ENCODE measurements around the gene GGCX.

Gene GGCX

DNA sequence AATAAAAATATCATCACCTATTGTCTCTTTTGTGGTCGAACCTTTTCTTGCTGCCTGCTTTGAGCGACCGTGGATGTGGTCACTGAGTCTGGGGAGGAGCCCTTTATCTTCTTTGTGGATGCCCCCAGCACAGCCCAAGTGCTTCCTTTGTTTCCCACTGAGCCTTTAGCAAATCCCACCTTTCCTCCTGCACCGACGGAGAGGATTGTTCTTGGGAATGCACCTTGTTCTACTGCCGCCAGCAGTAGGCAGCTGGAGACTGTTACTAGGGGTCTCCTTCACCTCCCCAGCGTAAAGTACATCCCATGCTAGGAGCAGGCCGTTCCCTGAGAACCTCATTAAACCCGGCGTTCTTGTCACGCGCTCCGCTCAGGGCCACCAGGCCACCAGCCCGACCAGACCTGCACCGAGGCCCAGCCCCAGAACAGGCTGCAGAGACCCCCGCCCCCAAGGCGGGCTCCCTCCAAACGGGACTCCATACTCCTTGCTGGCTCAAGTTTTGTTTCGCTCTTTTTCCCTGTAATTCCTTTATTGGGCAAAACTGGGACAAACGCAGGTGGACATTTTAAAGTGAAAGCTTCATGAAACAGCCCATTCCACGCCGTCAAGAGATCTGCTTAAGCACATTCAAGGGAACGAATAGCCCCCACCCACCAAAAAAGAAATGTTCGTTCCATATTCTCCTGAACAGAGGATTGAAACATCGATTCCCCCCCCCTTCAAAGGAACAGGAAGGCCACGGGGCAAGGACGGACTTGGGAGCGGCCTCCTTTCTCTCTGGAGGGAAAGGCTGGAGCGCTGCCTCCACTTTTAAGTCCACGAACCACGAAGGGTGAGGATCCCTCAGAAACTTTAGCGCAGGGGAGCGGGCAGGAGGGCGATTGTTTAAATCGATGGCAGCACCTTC is 23.4 kb downstream of the GGCX start (continued):
- TF ChIP-seq SP2 (tag by site-specific recombination; IDR thresholded peaks at IDR 0.05) (peak; percentile 41), ZXDB (tag by site-specific recombination; IDR thresholded peaks at IDR 0.05) (peak; percentile 26; the same call in 1 of the 2 replicates), ZNF335 (tag by site-specific recombination; conservative IDR thresholded peaks at IDR 0.05) (peak; percentile 65), ZFHX2 (tag by site-specific recombination; conservative IDR thresholded peaks at IDR 0.05) (no peak), ZNF184 (tag by site-specific recombination; IDR thresholded peaks at IDR 0.05) (no peak), ZNF311 (tag by site-specific recombination; IDR thresholded peaks at IDR 0.05; ENCODE audit: borderline replicate concordance) (no peak), ZBTB8A (tag by site-specific recombination; IDR thresholded peaks at IDR 0.05) (peak; percentile 55), ZNF10 (tag by site-specific recombination; IDR thresholded peaks at IDR 0.05) (peak; percentile 67; the same call in 1 of the 2 replicates)
- TF ChIP-seq, protein P1, sequence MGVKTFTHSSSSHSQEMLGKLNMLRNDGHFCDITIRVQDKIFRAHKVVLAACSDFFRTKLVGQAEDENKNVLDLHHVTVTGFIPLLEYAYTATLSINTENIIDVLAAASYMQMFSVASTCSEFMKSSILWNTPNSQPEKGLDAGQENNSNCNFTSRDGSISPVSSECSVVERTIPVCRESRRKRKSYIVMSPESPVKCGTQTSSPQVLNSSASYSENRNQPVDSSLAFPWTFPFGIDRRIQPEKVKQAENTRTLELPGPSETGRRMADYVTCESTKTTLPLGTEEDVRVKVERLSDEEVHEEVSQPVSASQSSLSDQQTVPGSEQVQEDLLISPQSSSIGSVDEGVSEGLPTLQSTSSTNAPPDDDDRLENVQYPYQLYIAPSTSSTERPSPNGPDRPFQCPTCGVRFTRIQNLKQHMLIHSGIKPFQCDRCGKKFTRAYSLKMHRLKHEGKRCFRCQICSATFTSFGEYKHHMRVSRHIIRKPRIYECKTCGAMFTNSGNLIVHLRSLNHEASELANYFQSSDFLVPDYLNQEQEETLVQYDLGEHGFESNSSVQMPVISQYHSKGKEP (tag by site-specific recombination; IDR thresholded peaks at IDR 0.05) = 0 out of 2 replicates have a peak, but pooled peaks have one; percentile 9
- TF ChIP-seq, protein P2, sequence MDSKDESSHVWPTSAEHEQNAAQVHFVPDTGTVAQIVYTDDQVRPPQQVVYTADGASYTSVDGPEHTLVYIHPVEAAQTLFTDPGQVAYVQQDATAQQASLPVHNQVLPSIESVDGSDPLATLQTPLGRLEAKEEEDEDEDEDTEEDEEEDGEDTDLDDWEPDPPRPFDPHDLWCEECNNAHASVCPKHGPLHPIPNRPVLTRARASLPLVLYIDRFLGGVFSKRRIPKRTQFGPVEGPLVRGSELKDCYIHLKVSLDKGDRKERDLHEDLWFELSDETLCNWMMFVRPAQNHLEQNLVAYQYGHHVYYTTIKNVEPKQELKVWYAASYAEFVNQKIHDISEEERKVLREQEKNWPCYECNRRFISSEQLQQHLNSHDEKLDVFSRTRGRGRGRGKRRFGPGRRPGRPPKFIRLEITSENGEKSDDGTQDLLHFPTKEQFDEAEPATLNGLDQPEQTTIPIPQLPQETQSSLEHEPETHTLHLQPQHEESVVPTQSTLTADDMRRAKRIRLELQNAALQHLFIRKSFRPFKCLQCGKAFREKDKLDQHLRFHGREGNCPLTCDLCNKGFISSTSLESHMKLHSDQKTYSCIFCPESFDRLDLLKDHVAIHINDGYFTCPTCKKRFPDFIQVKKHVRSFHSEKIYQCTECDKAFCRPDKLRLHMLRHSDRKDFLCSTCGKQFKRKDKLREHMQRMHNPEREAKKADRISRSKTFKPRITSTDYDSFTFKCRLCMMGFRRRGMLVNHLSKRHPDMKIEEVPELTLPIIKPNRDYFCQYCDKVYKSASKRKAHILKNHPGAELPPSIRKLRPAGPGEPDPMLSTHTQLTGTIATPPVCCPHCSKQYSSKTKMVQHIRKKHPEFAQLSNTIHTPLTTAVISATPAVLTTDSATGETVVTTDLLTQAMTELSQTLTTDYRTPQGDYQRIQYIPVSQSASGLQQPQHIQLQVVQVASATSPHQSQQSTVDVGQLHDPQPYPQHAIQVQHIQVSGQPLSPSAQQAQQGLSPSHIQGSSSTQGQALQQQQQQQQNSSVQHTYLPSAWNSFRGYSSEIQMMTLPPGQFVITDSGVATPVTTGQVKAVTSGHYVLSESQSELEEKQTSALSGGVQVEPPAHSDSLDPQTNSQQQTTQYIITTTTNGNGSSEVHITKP (tag by site-specific recombination; IDR thresholded peaks at IDR 0.05) = peak; percentile 70

- Histone ChIP-seq H3K9me3 (ENCODE audit: control insufficient read depth, insufficient read depth, low read depth, low read length) (no peaks in the 10 kb centered on the region), H3K27ac (ENCODE audit: extremely low read depth, low read depth, low read length) (no peak overlapping the region), H3K4me1 (ENCODE audit: control insufficient read depth, insufficient read depth, low read length) (0 out of 2 replicates have a peak, but pooled peaks cover 2% of the 10 kb centered on the region), H3K36me3 (ENCODE audit: control insufficient read depth in 2 of 2, insufficient read depth in 1 of 2, low read length in 2 of 2) (peaks cover 4 to 20% of the 10 kb centered on the region in 2 experiments; a peak in 2 of 3 replicates), H3K4me3 (ENCODE audit: low read depth, low read length) (no peak overlapping the region)
- TF ChIP-seq SCRT1 (tag by site-specific recombination; IDR thresholded peaks at IDR 0.05; ENCODE audit: borderline replicate concordance) (no peak), ZBTB17 (tag by site-specific recombination; IDR thresholded peaks at IDR 0.05) (peak; percentile 94), PRDM2 (tag by site-specific recombination; IDR thresholded peaks at IDR 0.05; ENCODE audit: borderline replicate concordance) (no peak), ZFHX2 (tag by site-specific recombination; conservative IDR thresholded peaks at IDR 0.05) (no peak)
- TF ChIP-seq, protein P3, sequence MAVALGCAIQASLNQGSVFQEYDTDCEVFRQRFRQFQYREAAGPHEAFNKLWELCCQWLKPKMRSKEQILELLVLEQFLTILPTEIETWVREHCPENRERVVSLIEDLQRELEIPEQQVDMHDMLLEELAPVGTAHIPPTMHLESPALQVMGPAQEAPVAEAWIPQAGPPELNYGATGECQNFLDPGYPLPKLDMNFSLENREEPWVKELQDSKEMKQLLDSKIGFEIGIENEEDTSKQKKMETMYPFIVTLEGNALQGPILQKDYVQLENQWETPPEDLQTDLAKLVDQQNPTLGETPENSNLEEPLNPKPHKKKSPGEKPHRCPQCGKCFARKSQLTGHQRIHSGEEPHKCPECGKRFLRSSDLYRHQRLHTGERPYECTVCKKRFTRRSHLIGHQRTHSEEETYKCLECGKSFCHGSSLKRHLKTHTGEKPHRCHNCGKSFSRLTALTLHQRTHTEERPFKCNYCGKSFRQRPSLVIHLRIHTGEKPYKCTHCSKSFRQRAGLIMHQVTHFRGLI (tag by site-specific recombination; IDR thresholded peaks at IDR 0.05) = no peak
- ChIA-PET POLR2A (interaction anchor here (1.9 to 5.3 kb wide), 3 partner anchors 12 to 118 kb away, joined by 7 to 106 read pairs (median 11); partner anchors contain the start of gene SH2D6), CTCF (interaction anchor here (0.7 to 9.1 kb wide), 4 partner anchors 50 to 116 kb away, joined by 3 to 73 read pairs (median 3); partner anchors contain the start of gene SH2D6)
Observed at GRCh38 chr2:85536479-85536878, 24.8 kb downstream of the GGCX start.

Data from HEK293 (cell line).